ENCODE results near the gene TMEM86B. TPM values are rescaled to one million over a fixed set of nuclear protein-coding genes. Genes with fewer than 3 reads are reported as not detected.

TMEM86B gene
- total RNA-seq, 4 donors from 2014 or later, result 1.6 to 5.8 (median 2.9) TPM

- Histone ChIP-seq H3K4me3 (replicated peaks in 1 of 3) (no peak overlapping the region), H3K27ac (no peak overlapping the region), H3K27me3 (no peaks in the 10 kb centered on the region), H3K36me3 (peaks cover 19 to 34% of the 10 kb centered on the region in 2 donors), H3K4me1 (peaks cover 17 to 45% of the 10 kb centered on the region in 2 donors), H3K9me3 (no peaks in the 10 kb centered on the region)
- no peak for DNase-seq
- intact Hi-C loops (cut with DNase I), result no loop called here
- WGBS, 2 donors, result 92 to 95% methylated on average over 6 to 18 of the region's 18 CpGs
- TF ChIP-seq CTCF (IDR thresholded peaks at IDR 0.05) (no peak), POLR2A (IDR thresholded peaks at IDR 0.05) (no peak)
These were observed 704 bp upstream of the TMEM86B start for GRCh38 chr19:55229145-55229788.

GRCh38 chr19:55228015-55228391, 560 bp downstream of the TMEM86B start:
- Histone ChIP-seq H3K9me3 (no peaks in the 10 kb centered on the region), H3K4me3 (replicated peaks in 1 of 3) (no peak overlapping the region), H3K4me1 (peaks cover 17 to 45% of the 10 kb centered on the region in 2 donors), H3K36me3 (peaks cover 19 to 33% of the 10 kb centered on the region in 2 donors), H3K27me3 (no peaks in the 10 kb centered on the region), H3K27ac (peak overlapping the region in 1 of 3 donors; percentile 41)
- DNase-seq, result peak; percentile 83 to 95
- intact Hi-C loops (cut with DNase I), result no loop called here
- 28 to 59% methylated on average over 8 to 13 of the region's 17 CpGs for WGBS, 2 donors
- TF ChIP-seq POLR2A (IDR thresholded peaks at IDR 0.05), result no peak
- no peak for TF ChIP-seq CTCF (IDR thresholded peaks at IDR 0.05)

GRCh38 chr19:55227241-55228014, 1.1 kb downstream of the TMEM86B start:
- WGBS, 2 donors, result 86 to 87% methylated on average over 19 to 22 of the region's 25 CpGs
- intact Hi-C loops (cut with DNase I), result no loop called here
- TF ChIP-seq POLR2A (IDR thresholded peaks at IDR 0.05), result no peak
- TF ChIP-seq CTCF (IDR thresholded peaks at IDR 0.05), result no peak
- no peak overlapping the region for H3K4me3 ChIP-seq (replicated peaks in 1 of 3)
- H3K9me3 ChIP-seq, result no peaks in the 10 kb centered on the region
- peaks cover 19 to 31% of the 10 kb centered on the region in 2 donors for H3K36me3 ChIP-seq
- H3K27me3 ChIP-seq, result no peaks in the 10 kb centered on the region
- peaks cover 11 to 40% of the 10 kb centered on the region in 2 donors for H3K4me1 ChIP-seq
- peak overlapping the region in 1 of 3 donors; percentile 41 for H3K27ac ChIP-seq
- DNase-seq, result no peak

GRCh38 chr19:55226788-55227187, 1.8 kb downstream of the TMEM86B start:
- intact Hi-C loops (cut with DNase I), result no loop called here
- WGBS, 2 donors, result 76 to 84% methylated on average over 17 to 18 of the region's 18 CpGs

More at GRCh38 chr19:55226788-55227187, 1.8 kb downstream of the TMEM86B start:
- TF ChIP-seq CTCF (IDR thresholded peaks at IDR 0.05) (no peak), POLR2A (IDR thresholded peaks at IDR 0.05) (no peak)
- DNase-seq, result no peak
- H3K36me3 ChIP-seq, result peaks cover 16 to 29% of the 10 kb centered on the region in 2 donors
- no peaks in the 10 kb centered on the region for H3K9me3 ChIP-seq
- H3K27me3 ChIP-seq, result no peaks in the 10 kb centered on the region
- H3K4me1 ChIP-seq, result peaks cover 6 to 34% of the 10 kb centered on the region in 2 donors
- H3K4me3 ChIP-seq (replicated peaks in 1 of 3), result no peak overlapping the region
- H3K27ac ChIP-seq, result no peak overlapping the region

Data from thyroid gland (tissue), 4 donors.